ENCODE data around the gene RHBDF2.

Gene RHBDF2

DNA sequence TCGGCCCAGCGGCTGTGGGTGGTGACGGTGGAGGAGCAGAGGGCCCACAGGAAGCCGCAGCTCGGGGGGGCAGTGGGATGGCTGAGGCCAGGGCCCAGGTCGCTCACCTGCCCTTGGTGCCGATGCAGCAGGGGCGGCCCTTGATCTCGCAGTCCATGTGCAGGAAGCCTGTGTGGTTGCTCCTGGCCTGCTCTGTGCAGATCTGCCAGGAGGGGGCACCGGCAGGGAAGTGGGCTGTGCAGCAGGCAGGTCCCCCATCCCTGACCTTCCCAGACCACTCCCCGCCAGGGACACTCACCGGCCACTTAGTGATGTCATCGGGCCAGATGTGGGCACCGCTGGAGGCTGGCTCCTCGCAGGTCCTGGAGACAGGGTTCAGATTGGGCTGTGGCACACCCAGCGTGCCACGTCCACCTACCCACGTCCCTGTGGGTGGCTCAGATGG lies 27.7 kb downstream of the RHBDF2 start:
- DNase-seq (ENCODE audit: low read depth): no peak
- TF ChIP-seq, protein P1, sequence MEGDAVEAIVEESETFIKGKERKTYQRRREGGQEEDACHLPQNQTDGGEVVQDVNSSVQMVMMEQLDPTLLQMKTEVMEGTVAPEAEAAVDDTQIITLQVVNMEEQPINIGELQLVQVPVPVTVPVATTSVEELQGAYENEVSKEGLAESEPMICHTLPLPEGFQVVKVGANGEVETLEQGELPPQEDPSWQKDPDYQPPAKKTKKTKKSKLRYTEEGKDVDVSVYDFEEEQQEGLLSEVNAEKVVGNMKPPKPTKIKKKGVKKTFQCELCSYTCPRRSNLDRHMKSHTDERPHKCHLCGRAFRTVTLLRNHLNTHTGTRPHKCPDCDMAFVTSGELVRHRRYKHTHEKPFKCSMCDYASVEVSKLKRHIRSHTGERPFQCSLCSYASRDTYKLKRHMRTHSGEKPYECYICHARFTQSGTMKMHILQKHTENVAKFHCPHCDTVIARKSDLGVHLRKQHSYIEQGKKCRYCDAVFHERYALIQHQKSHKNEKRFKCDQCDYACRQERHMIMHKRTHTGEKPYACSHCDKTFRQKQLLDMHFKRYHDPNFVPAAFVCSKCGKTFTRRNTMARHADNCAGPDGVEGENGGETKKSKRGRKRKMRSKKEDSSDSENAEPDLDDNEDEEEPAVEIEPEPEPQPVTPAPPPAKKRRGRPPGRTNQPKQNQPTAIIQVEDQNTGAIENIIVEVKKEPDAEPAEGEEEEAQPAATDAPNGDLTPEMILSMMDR (IDR thresholded peaks at IDR 0.05; ENCODE audit: low read depth, low read length, missing control alignments): peak; percentile 30
- H3K4me3 ChIP-seq (ENCODE audit: low read depth, low read length): no peak overlapping the region
- in situ Hi-C loops (cut with HindIII; ENCODE audit: low sequenced_read_pairs): loop anchor here (25.0 kb wide), 1 partner anchor 164 kb away; the partner anchor contains the start of gene ST6GALNAC1

DNA sequence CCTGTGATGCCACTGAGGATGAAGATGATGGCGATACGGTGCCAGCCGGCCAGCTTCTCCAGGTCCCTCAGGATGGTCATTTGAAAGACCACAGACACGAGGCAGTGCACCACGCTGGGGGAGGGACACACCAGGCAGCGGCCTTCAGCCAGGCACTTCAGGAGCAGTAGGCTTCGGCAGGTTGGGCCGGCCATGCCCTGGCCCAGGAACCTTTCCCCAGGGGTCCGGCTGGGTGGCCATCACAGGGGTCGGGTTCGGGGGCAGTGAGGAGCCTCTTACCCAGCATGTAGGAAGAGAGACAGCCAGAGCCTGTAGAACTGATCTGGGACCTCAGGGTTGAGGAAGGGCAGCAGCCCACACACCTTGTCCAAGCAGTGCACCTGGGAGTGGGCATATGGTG lies 28.5 kb downstream of the RHBDF2 start:
- TF ChIP-seq, protein P1 (IDR thresholded peaks at IDR 0.05; ENCODE audit: low read depth, low read length, missing control alignments): no peak
- in situ Hi-C loops (cut with HindIII; ENCODE audit: low sequenced_read_pairs): loop anchor here (25.0 kb wide), 1 partner anchor 165 kb away; the partner anchor contains the start of gene ST6GALNAC1
- no peak overlapping the region for H3K4me3 ChIP-seq (ENCODE audit: low read depth, low read length)
- no peak for DNase-seq (ENCODE audit: low read depth)

DNA sequence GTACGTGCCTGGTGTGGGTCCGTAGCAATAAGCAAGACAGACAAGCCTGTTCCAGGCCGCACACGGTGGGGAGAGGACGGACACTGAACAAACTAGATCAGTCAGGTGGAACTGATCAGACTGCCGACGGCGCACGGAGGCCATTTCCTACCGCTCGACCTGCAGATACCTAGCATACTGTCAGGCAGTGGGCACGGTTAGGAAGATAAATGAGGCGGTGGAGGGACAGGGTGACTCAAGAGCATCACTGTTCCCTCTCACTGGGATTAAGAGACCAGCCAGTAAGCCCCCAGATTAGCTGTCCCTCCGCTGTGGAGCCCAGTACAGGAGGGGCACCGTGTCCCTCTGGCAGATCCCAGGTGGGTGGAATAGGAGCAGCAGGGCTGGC lies 29.0 kb downstream of the RHBDF2 start:
- TF ChIP-seq, protein P1 (IDR thresholded peaks at IDR 0.05; ENCODE audit: low read depth, low read length, missing control alignments): no peak
- H3K4me3 ChIP-seq (ENCODE audit: low read depth, low read length): no peak overlapping the region
- in situ Hi-C loops (cut with HindIII; ENCODE audit: low sequenced_read_pairs): loop anchor here (25.0 kb wide), 1 partner anchor 165 kb away; the partner anchor contains the start of gene ST6GALNAC1
- no peak for DNase-seq (ENCODE audit: low read depth)

DNA sequence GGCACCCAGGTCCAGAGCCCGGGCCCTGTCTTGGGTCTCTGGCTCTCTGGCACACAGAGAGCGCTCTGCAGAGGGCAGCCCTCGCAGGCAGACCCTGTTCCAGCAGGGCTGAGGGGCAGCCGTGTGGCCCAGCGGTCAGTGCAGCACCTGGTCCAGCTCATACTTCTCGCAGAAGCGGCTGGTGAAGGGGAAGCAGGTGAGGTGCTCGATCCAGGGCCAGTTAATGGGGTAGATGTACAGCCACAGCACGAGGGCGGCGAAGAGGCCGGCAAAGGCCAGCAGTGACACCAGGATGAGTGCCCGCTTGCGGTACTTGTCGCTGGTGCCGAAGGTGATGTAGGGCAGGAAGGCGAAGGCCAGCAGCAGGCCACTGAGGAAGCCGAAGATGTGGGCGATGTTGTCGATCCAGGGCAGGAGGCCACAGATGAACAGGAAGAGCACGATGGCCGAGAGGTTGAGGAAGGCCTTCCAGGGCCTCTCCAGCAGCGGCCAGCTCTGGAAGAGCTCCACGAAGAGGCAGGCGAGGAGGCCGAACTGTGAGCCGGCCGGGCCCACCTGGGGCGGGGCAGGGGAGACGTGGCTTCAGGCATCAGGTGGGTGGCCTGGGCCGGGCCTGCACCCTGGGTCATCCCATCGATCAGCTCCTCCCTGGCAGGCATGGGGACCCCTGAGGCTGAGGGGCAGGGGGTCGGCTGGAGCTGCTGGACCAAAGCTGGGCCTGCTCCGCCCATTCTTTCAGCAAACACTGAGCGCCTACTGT lies 29.5 kb downstream of the RHBDF2 start:
- in situ Hi-C loops (cut with HindIII; ENCODE audit: low sequenced_read_pairs): loop anchor here (25.0 kb wide), 1 partner anchor 166 kb away; the partner anchor contains the start of gene ST6GALNAC1
- DNase-seq (ENCODE audit: low read depth): no peak
- TF ChIP-seq, protein P1 (IDR thresholded peaks at IDR 0.05; ENCODE audit: low read depth, low read length, missing control alignments): no peak
- no peak overlapping the region for H3K4me3 ChIP-seq (ENCODE audit: low read depth, low read length)

DNA sequence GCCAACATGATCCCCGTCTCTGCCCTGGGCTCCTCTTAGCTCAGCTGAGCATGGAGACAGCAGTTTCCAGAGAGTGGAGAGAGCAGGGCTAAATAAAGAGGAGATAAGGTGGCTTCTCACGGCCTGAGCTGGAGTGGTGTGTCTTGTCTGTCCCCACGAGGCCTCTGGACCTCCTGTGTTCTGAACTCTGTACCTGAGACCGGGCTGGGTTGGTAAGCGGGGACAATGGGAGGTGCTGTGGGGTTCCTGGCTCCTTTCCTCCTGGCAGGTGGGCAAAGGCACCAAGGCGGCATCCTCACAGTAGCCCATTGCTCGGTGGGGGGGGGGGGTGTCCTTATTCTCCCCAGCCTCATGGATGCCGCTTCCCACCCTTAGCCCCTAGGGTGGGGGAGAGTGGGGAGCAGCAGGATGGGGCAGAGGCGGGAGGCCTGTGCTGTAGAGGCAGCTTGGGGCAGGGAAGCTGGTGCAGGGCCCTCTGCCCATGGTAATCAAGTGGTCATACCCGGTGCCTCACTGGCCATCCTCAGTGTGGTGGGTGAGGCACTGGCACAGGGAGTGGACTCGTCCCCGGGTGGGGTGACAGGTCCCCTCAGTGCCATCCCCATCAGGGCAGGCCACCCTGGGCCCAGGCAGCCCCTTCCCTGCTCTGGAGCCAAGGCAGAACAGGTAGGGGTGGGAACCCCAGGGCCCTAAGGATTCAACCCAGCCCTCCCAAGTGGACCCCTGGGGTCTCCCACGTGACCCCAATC lies 31.1 kb downstream of the RHBDF2 start:
- H3K4me3 ChIP-seq (ENCODE audit: low read depth, low read length): no peak overlapping the region
- no peak for DNase-seq (ENCODE audit: low read depth)
- in situ Hi-C loops (cut with HindIII; ENCODE audit: low sequenced_read_pairs): loop anchor here (5.0 to 25.0 kb wide), 2 partner anchors 37 to 167 kb away; partner anchors contain the start of gene ST6GALNAC1
- TF ChIP-seq, protein P1 (IDR thresholded peaks at IDR 0.05; ENCODE audit: low read depth, low read length, missing control alignments): no peak
